ENCODE results near the gene HIRIP3. TPM values are rescaled to one million over a fixed set of nuclear protein-coding genes. Genes with fewer than 3 reads are reported as not detected.
"Not testable (repeated sequence)": the region's sequence is repeated elsewhere in the genome, so short reads cannot be mapped to it uniquely, and the experiment has no call there.

Gene HIRIP3
- total RNA-seq, 1 experiment from 2014 or later, result 25.3 TPM

- DNase-seq (ENCODE audit: low read depth, low spot score) (no peak), ATAC-seq (no peak)
- Histone ChIP-seq H3K4me1 (ENCODE audit: control insufficient read depth, insufficient read depth, low read length) (no peaks in the 10 kb centered on the region), H3K36me3 (ENCODE audit: control insufficient read depth, insufficient read depth, low read length) (no peaks in the 10 kb centered on the region), H3K27me3 (ENCODE audit: control insufficient read depth, insufficient read depth, low read length) (no peaks in the 10 kb centered on the region), H3K4me3 (ENCODE audit: low read depth in 2 of 2, low read length in 2 of 2) (no peak overlapping the region), H3K9me3 (ENCODE audit: control insufficient read depth, insufficient read depth, low read depth, low read length) (no peaks in the 10 kb centered on the region), H3K27ac (ENCODE audit: low read length) (no peak overlapping the region)
- in situ Hi-C loops (cut with HindIII; ENCODE audit: low pct_unique_long_range_greater_than_20kb, low sequenced_read_pairs) (no loop called here), intact Hi-C loops (cut with micrococcal nuclease; ENCODE audit: unreplicated experiment) (no loop called here)
- BruUV-seq (replicated peaks), result no TSS peak
- CTCF ChIA-PET, result interaction anchor here (0.6 kb wide), 2 partner anchors 43 to 116 kb away, joined by 3 read pairs; no protein-coding TSS in a partner anchor
- no peak for TF ChIP-seq SIN3A (IDR thresholded peaks at IDR 0.05; ENCODE audit: borderline replicate concordance, insufficient read depth, low read depth, low read length)
- TF ChIP-seq REST (IDR thresholded peaks at IDR 0.05; ENCODE audit: insufficient read depth in 1 of 2, low read depth in 2 of 2, low read length in 1 of 2), result no peak
- no peak for TF ChIP-seq POLR2AphosphoS5 (IDR thresholded peaks at IDR 0.05; ENCODE audit: low read depth, low read length)
- TF ChIP-seq TCF7L2 (IDR thresholded peaks at IDR 0.05; ENCODE audit: low read depth, low read length), result no peak
- no peak for TF ChIP-seq CTCF (IDR thresholded peaks at IDR 0.05)
- POLR2A ChIA-PET, result interaction anchor here (0.6 kb wide), 2 partner anchors 9 to 47 kb away, joined by 3 to 8 read pairs; no protein-coding TSS in a partner anchor
Observed at GRCh38 chr16:30018731-30019158, 23.3 kb upstream of the HIRIP3 start.

DNA sequence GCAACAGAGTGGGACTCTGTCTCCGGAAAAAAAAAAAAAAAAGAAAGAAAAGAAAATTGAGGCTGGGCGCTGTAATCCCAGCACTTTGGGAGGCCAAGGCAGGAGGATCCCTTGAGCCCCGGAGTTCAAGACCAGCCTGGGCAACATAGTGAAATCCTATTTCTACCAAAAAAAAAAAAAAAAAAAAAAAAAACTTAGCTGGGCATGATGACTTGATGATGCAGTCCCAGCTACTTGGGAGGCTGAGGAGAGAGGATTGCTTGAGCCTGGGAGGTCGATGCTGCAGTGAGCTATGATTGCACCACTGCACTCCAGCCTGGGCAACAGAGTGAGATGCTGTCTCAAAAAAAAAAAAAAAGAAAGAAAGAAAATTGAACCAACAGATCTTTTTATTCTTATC, 22.5 kb upstream of the HIRIP3 start:
- BruUV-seq (replicated peaks), result not testable (repeated sequence)

GRCh38 chr16:30017277-30017656, 21.9 kb upstream of the HIRIP3 start:
- Histone ChIP-seq H3K9me3 (ENCODE audit: control insufficient read depth, insufficient read depth, low read depth, low read length) (no peaks in the 10 kb centered on the region), H3K4me3 (ENCODE audit: low read depth in 2 of 2, low read length in 2 of 2) (no peak overlapping the region), H3K36me3 (ENCODE audit: control insufficient read depth, insufficient read depth, low read length) (no peaks in the 10 kb centered on the region), H3K4me1 (ENCODE audit: control insufficient read depth, insufficient read depth, low read length) (no peaks in the 10 kb centered on the region), H3K27ac (ENCODE audit: low read length) (no peak overlapping the region), H3K27me3 (ENCODE audit: control insufficient read depth, insufficient read depth, low read length) (no peaks in the 10 kb centered on the region)
- BruUV-seq (replicated peaks), result no TSS peak
- no peak for DNase-seq (ENCODE audit: low read depth, low spot score)
- ATAC-seq, result no peak
- ChIA-PET CTCF (no interaction called here), POLR2A (no interaction called here)
- TF ChIP-seq CTCF (IDR thresholded peaks at IDR 0.05) (no peak), SIN3A (IDR thresholded peaks at IDR 0.05; ENCODE audit: borderline replicate concordance, insufficient read depth, low read depth, low read length) (no peak), TCF7L2 (IDR thresholded peaks at IDR 0.05; ENCODE audit: low read depth, low read length) (no peak), REST (IDR thresholded peaks at IDR 0.05; ENCODE audit: insufficient read depth in 1 of 2, low read depth in 2 of 2, low read length in 1 of 2) (no peak), POLR2AphosphoS5 (IDR thresholded peaks at IDR 0.05; ENCODE audit: low read depth, low read length) (no peak)
- in situ Hi-C loops (cut with HindIII; ENCODE audit: low pct_unique_long_range_greater_than_20kb, low sequenced_read_pairs) (no loop called here), intact Hi-C loops (cut with micrococcal nuclease; ENCODE audit: unreplicated experiment) (no loop called here)

More for the DNA sequence above, 22.5 kb upstream of the HIRIP3 start:
- ATAC-seq; H3K4me3 ChIP-seq (ENCODE audit: low read depth in 2 of 2, low read length in 2 of 2); H3K4me1 ChIP-seq (ENCODE audit: control insufficient read depth, insufficient read depth, low read length); H3K9me3 ChIP-seq (ENCODE audit: control insufficient read depth, insufficient read depth, low read depth, low read length); H3K27me3 ChIP-seq (ENCODE audit: control insufficient read depth, insufficient read depth, low read length); DNase-seq (ENCODE audit: low read depth, low spot score); H3K36me3 ChIP-seq (ENCODE audit: control insufficient read depth, insufficient read depth, low read length); H3K27ac ChIP-seq (ENCODE audit: low read length); in situ Hi-C loops (cut with HindIII; ENCODE audit: low pct_unique_long_range_greater_than_20kb, low sequenced_read_pairs); intact Hi-C loops (cut with micrococcal nuclease; ENCODE audit: unreplicated experiment): not testable (repeated sequence)
- CTCF ChIA-PET, result interaction anchor here (0.6 to 0.7 kb wide), 3 partner anchors 12 to 267 kb away, joined by 5 to 7 read pairs (median 6); no protein-coding TSS in a partner anchor
- POLR2A ChIA-PET, result interaction anchor here (0.6 kb wide), 2 partner anchors 9 to 26 kb away, joined by 6 to 9 read pairs; no protein-coding TSS in a partner anchor

All from Panc1 (cell line).